ENCODE data around the gene PARP2.

Gene PARP2

GRCh38 chr14:20343092-20343861 lies at the start of gene PARP2:
Gene PARP2, plus strand, starts transcription at chr14:20343635. Its CDS starts 7 bp downstream, at chr14:20343642.
- Histone ChIP-seq H3K4me1 (ENCODE audit: control insufficient read depth, low read depth, low read length) (peaks cover 10% of the 10 kb centered on the region), H3K9me3 (ENCODE audit: control insufficient read depth, low read depth, low read length) (no peaks in the 10 kb centered on the region), H3K4me3 (ENCODE audit: low read length) (peak within 1 kb of the TSS; percentile 97), H3K27ac (ENCODE audit: low read length) (peak within 1 kb of the TSS; percentile 96), H3K9ac (ENCODE audit: low read length) (peak within 1 kb of the TSS; percentile 95), H3K36me3 (ENCODE audit: control insufficient read depth, low read depth, low read length) (peaks cover 27% of the 10 kb centered on the region), H3K27me3 (ENCODE audit: control insufficient read depth, insufficient read depth, low read length) (no peaks in the 10 kb centered on the region)

GRCh38 chr14:20294636-20295035 lies 48.8 kb upstream of the PARP2 start:
- Histone ChIP-seq H3K4me3 (ENCODE audit: low read length) (no peak overlapping the region), H3K27me3 (ENCODE audit: control insufficient read depth, insufficient read depth, low read length) (no peaks in the 10 kb centered on the region), H3K27ac (ENCODE audit: low read length) (no peak overlapping the region), H3K9me3 (ENCODE audit: control insufficient read depth, low read depth, low read length) (no peaks in the 10 kb centered on the region), H3K9ac (ENCODE audit: low read length) (no peak overlapping the region), H3K36me3 (ENCODE audit: control insufficient read depth, low read depth, low read length) (peaks cover 51% of the 10 kb centered on the region), H3K4me1 (ENCODE audit: control insufficient read depth, low read depth, low read length) (no peaks in the 10 kb centered on the region)

- peaks cover 51% of the 10 kb centered on the region for H3K36me3 ChIP-seq (ENCODE audit: control insufficient read depth, low read depth, low read length)
- H3K27ac ChIP-seq (ENCODE audit: low read length) = no peak overlapping the region
- H3K4me3 ChIP-seq (ENCODE audit: low read length) = no peak overlapping the region
- H3K4me1 ChIP-seq (ENCODE audit: control insufficient read depth, low read depth, low read length) = no peaks in the 10 kb centered on the region
- no peaks in the 10 kb centered on the region for H3K9me3 ChIP-seq (ENCODE audit: control insufficient read depth, low read depth, low read length)
- no peak overlapping the region for H3K9ac ChIP-seq (ENCODE audit: low read length)
- no peaks in the 10 kb centered on the region for H3K27me3 ChIP-seq (ENCODE audit: control insufficient read depth, insufficient read depth, low read length)
These were observed 48.4 kb upstream of the PARP2 start for GRCh38 chr14:20295067-20295466.

GRCh38 chr14:20302042-20302755 lies 41.2 kb upstream of the PARP2 start:
- Histone ChIP-seq H3K4me3 (ENCODE audit: low read length) (no peak overlapping the region), H3K9me3 (ENCODE audit: control insufficient read depth, low read depth, low read length) (no peaks in the 10 kb centered on the region), H3K27me3 (ENCODE audit: control insufficient read depth, insufficient read depth, low read length) (no peaks in the 10 kb centered on the region), H3K9ac (ENCODE audit: low read length) (no peak overlapping the region), H3K27ac (ENCODE audit: low read length) (no peak overlapping the region), H3K36me3 (ENCODE audit: control insufficient read depth, low read depth, low read length) (peaks cover 21% of the 10 kb centered on the region), H3K4me1 (ENCODE audit: control insufficient read depth, low read depth, low read length) (peaks cover 6% of the 10 kb centered on the region)

- H3K4me3 ChIP-seq (ENCODE audit: low read length) = peak within 1 kb of the TSS; percentile 93
- H3K9me3 ChIP-seq (ENCODE audit: control insufficient read depth, low read depth, low read length) = no peaks in the 10 kb centered on the region
- peak within 1 kb of the TSS; percentile 9 for H3K27ac ChIP-seq (ENCODE audit: low read length)
- no peaks in the 10 kb centered on the region for H3K27me3 ChIP-seq (ENCODE audit: control insufficient read depth, insufficient read depth, low read length)
- H3K36me3 ChIP-seq (ENCODE audit: control insufficient read depth, low read depth, low read length) = peaks cover 5% of the 10 kb centered on the region
- peak within 1 kb of the TSS; percentile 79 for H3K9ac ChIP-seq (ENCODE audit: low read length)
- peaks cover 6% of the 10 kb centered on the region for H3K4me1 ChIP-seq (ENCODE audit: control insufficient read depth, low read depth, low read length)
These were observed 38.0 kb upstream of the PARP2 start, which contains the start of gene TTC5 for GRCh38 chr14:20305265-20306078. Gene TTC5, minus strand, starts transcription at chr14:20305951. Its CDS starts 14 bp downstream, at chr14:20305937.

GRCh38 chr14:20306079-20306423 lies 37.4 kb upstream of the PARP2 start:
- H3K4me1 ChIP-seq (ENCODE audit: control insufficient read depth, low read depth, low read length) = peaks cover 6% of the 10 kb centered on the region
- peak overlapping the region; percentile 79 for H3K9ac ChIP-seq (ENCODE audit: low read length)
- no peak overlapping the region for H3K27ac ChIP-seq (ENCODE audit: low read length)
- H3K4me3 ChIP-seq (ENCODE audit: low read length) = peak overlapping the region; percentile 93
- no peaks in the 10 kb centered on the region for H3K27me3 ChIP-seq (ENCODE audit: control insufficient read depth, insufficient read depth, low read length)
- no peaks in the 10 kb centered on the region for H3K9me3 ChIP-seq (ENCODE audit: control insufficient read depth, low read depth, low read length)
- H3K36me3 ChIP-seq (ENCODE audit: control insufficient read depth, low read depth, low read length) = no peaks in the 10 kb centered on the region

- Histone ChIP-seq H3K9ac (ENCODE audit: low read length) (no peak overlapping the region), H3K27ac (ENCODE audit: low read length) (no peak overlapping the region), H3K9me3 (ENCODE audit: control insufficient read depth, low read depth, low read length) (no peaks in the 10 kb centered on the region), H3K27me3 (ENCODE audit: control insufficient read depth, insufficient read depth, low read length) (no peaks in the 10 kb centered on the region), H3K4me1 (ENCODE audit: control insufficient read depth, low read depth, low read length) (no peaks in the 10 kb centered on the region), H3K4me3 (ENCODE audit: low read length) (no peak overlapping the region), H3K36me3 (ENCODE audit: control insufficient read depth, low read depth, low read length) (peaks cover 69% of the 10 kb centered on the region)
These were observed 29.4 kb upstream of the PARP2 start for GRCh38 chr14:20314026-20314425.

- Histone ChIP-seq H3K36me3 (ENCODE audit: control insufficient read depth, low read depth, low read length) (peaks cover 88% of the 10 kb centered on the region), H3K27me3 (ENCODE audit: control insufficient read depth, insufficient read depth, low read length) (no peaks in the 10 kb centered on the region), H3K4me1 (ENCODE audit: control insufficient read depth, low read depth, low read length) (no peaks in the 10 kb centered on the region), H3K4me3 (ENCODE audit: low read length) (no peak overlapping the region), H3K27ac (ENCODE audit: low read length) (no peak overlapping the region), H3K9me3 (ENCODE audit: control insufficient read depth, low read depth, low read length) (no peaks in the 10 kb centered on the region), H3K9ac (ENCODE audit: low read length) (no peak overlapping the region)
These were observed 25.7 kb upstream of the PARP2 start for GRCh38 chr14:20317720-20318119.

- H3K36me3 ChIP-seq (ENCODE audit: control insufficient read depth, low read depth, low read length) = peaks cover 68% of the 10 kb centered on the region
- no peak overlapping the region for H3K27ac ChIP-seq (ENCODE audit: low read length)
These were observed 16.2 kb upstream of the PARP2 start for GRCh38 chr14:20327005-20327869.

GRCh38 chr14:20328705-20329104 lies 14.7 kb upstream of the PARP2 start:
- no peak overlapping the region for H3K9ac ChIP-seq (ENCODE audit: low read length)
- H3K4me1 ChIP-seq (ENCODE audit: control insufficient read depth, low read depth, low read length) = peaks cover 6% of the 10 kb centered on the region
- no peaks in the 10 kb centered on the region for H3K27me3 ChIP-seq (ENCODE audit: control insufficient read depth, insufficient read depth, low read length)
- no peak overlapping the region for H3K27ac ChIP-seq (ENCODE audit: low read length)
- H3K4me3 ChIP-seq (ENCODE audit: low read length) = no peak overlapping the region
- peaks cover 59% of the 10 kb centered on the region for H3K36me3 ChIP-seq (ENCODE audit: control insufficient read depth, low read depth, low read length)
- no peaks in the 10 kb centered on the region for H3K9me3 ChIP-seq (ENCODE audit: control insufficient read depth, low read depth, low read length)

More at GRCh38 chr14:20327005-20327869, 16.2 kb upstream of the PARP2 start:
- Histone ChIP-seq H3K9ac (ENCODE audit: low read length) (no peak overlapping the region), H3K4me3 (ENCODE audit: low read length) (no peak overlapping the region), H3K4me1 (ENCODE audit: control insufficient read depth, low read depth, low read length) (peaks cover 3% of the 10 kb centered on the region), H3K9me3 (ENCODE audit: control insufficient read depth, low read depth, low read length) (no peaks in the 10 kb centered on the region), H3K27me3 (ENCODE audit: control insufficient read depth, insufficient read depth, low read length) (no peaks in the 10 kb centered on the region)

Data from iPS-18a (cell line).